HG02885 (cell line): ENCODE measurements around the gene KIF16B.
"Not testable (repeated sequence)": the region's sequence is repeated elsewhere in the genome, so short reads cannot be mapped to it uniquely, and the experiment has no call there.

Experiments
- ATAC-seq: cut with Tn5 transposase; IDR thresholded peaks from one replicate; pipeline ENCODE4 v1.9.1; 2021; ENCODE audit warnings: mild to moderate bottlenecking; ENCODE audit not compliant: unreplicated experiment, poor library complexity

KIF16B gene

GRCh38 chr20:16272780-16273360 lies 300.4 kb downstream of the KIF16B start:
- ATAC-seq, result no peak

GRCh38 chr20:16271450-16271849 lies 301.8 kb downstream of the KIF16B start:
- no peak for ATAC-seq

- no peak for ATAC-seq
Observed at GRCh38 chr20:16270989-16271388, 302.3 kb downstream of the KIF16B start.

- ATAC-seq, result no peak
Observed at GRCh38 chr20:16270314-16270931, 302.8 kb downstream of the KIF16B start.

- no peak for ATAC-seq
Observed at GRCh38 chr20:16267526-16267925, 305.7 kb downstream of the KIF16B start.

- no peak for ATAC-seq
Observed at GRCh38 chr20:16265334-16265733, 307.9 kb downstream of the KIF16B start.

- no peak for ATAC-seq
Observed at GRCh38 chr20:16263582-16263981, 309.7 kb downstream of the KIF16B start.

- no peak for ATAC-seq
Observed at GRCh38 chr20:16262594-16262993, 310.7 kb downstream of the KIF16B start.

- ATAC-seq, result no peak
Observed at GRCh38 chr20:16261733-16262273, 311.4 kb downstream of the KIF16B start.

GRCh38 chr20:16260911-16261310 lies 312.3 kb downstream of the KIF16B start:
- no peak for ATAC-seq

GRCh38 chr20:16260133-16260532 lies 313.1 kb downstream of the KIF16B start:
- ATAC-seq, result not testable (repeated sequence)

GRCh38 chr20:16258766-16259165 lies 314.5 kb downstream of the KIF16B start:
- ATAC-seq, result no peak

GRCh38 chr20:16257813-16258430 lies 315.3 kb downstream of the KIF16B start:
- ATAC-seq, result no peak

- no peak for ATAC-seq
Observed at GRCh38 chr20:16257021-16257420, 316.2 kb downstream of the KIF16B start.

- no peak for ATAC-seq
Observed at GRCh38 chr20:16246870-16247269, 326.4 kb downstream of the KIF16B start.

GRCh38 chr20:16246291-16246690 lies 327.0 kb downstream of the KIF16B start:
- no peak for ATAC-seq

GRCh38 chr20:16245879-16246278 lies 327.4 kb downstream of the KIF16B start:
- no peak for ATAC-seq

- no peak for ATAC-seq
Observed at GRCh38 chr20:16244892-16245291, 328.4 kb downstream of the KIF16B start.

GRCh38 chr20:16243470-16243869 lies 329.8 kb downstream of the KIF16B start:
- ATAC-seq, result no peak

GRCh38 chr20:16241911-16242310 lies 331.3 kb downstream of the KIF16B start:
- ATAC-seq, result no peak

- ATAC-seq, result no peak
Observed at GRCh38 chr20:16240355-16240754, 332.9 kb downstream of the KIF16B start.
